Neuronal stem cell (in vitro differentiated cells): ENCODE measurements around the gene TTPAL.
A peak's percentile ranks its signal among the peaks of the same experiment; 100 is the strongest.

ENCODE experiments used
- DNase-seq: peaks from one replicate; pipeline ENCODE4 v3.0.0-alpha.2; 2013; ENCODE audit warnings: low spot score
- H2AFZ ChIP-seq: one replicate; pipeline ENCODE4 v1.6.1; 2013; ENCODE audit warnings: mild to moderate bottlenecking, low read length, inconsistent platforms
- H2AK5ac ChIP-seq: 2 replicates; pipeline ENCODE4 v1.6.1; 2013; ENCODE audit warnings: low read depth, mild to moderate bottlenecking, inconsistent platforms, low read length, moderate library complexity, mixed read lengths
- H2BK120ac ChIP-seq: 2 replicates; pipeline ENCODE4 v1.6.1; 2013; ENCODE audit warnings: low read depth, mild to moderate bottlenecking, inconsistent platforms, low read length, moderate library complexity, mixed read lengths
- H2BK12ac ChIP-seq: one replicate; pipeline ENCODE4 v1.6.1; 2013; ENCODE audit warnings: low read length, inconsistent platforms
- H2BK15ac ChIP-seq: 2 replicates; pipeline ENCODE4 v1.6.1; 2013; ENCODE audit warnings: mild to moderate bottlenecking, low read length, inconsistent platforms, mixed read lengths
- H2BK5ac ChIP-seq: one replicate; pipeline ENCODE4 v1.6.1; 2013; ENCODE audit warnings: inconsistent platforms, mild to moderate bottlenecking, low read length, moderate library complexity
- H3K14ac ChIP-seq: one replicate; pipeline ENCODE4 v1.6.1; 2013; ENCODE audit warnings: low read length, inconsistent platforms
- H3K18ac ChIP-seq: 2 replicates; pipeline ENCODE4 v1.6.1; 2013; ENCODE audit warnings: low read length, inconsistent platforms
- H3K23ac ChIP-seq: 2 replicates; pipeline ENCODE4 v1.6.1; 2013; ENCODE audit warnings: low read depth, mild to moderate bottlenecking, mixed read lengths, low read length, inconsistent platforms; ENCODE audit not compliant: poor library complexity
- H3K27ac ChIP-seq: replicated peaks from 3 replicates; pipeline ENCODE4 v1.5.1; 2013; ENCODE audit warnings: low read length, inconsistent platforms
- H3K27me3 ChIP-seq, 3 experiments: 2 replicates each; pipeline ENCODE4 v1.6.1; 2013; ENCODE audit warnings: low read length in 3 of 3, mild to moderate bottlenecking in 2 of 3, inconsistent platforms in 1 of 3, low read depth in 1 of 3, mixed read lengths in 1 of 3, moderate library complexity in 1 of 3; ENCODE audit not compliant: control insufficient read depth in 3 of 3, insufficient read depth in 3 of 3
- H3K36me3 ChIP-seq, 2 donors: replicated peaks in 1 of 2; 2 replicates each; pipeline ENCODE4 v1.6.1; 2013; ENCODE audit warnings: low read length in 2 of 2; ENCODE audit not compliant: control insufficient read depth in 2 of 2, insufficient read depth in 2 of 2
- H3K4ac ChIP-seq: 2 replicates; pipeline ENCODE4 v1.6.1; 2013; ENCODE audit warnings: inconsistent platforms, mild to moderate bottlenecking, low read length, moderate library complexity
- H3K4me1 ChIP-seq, 2 donors: 1 replicate in 1 of 2; 2 replicates in 1 of 2; pipeline ENCODE4 v1.6.1; 2013; ENCODE audit warnings: low read length in 2 of 2, low read depth in 1 of 2; ENCODE audit not compliant: control insufficient read depth in 2 of 2, insufficient read depth in 1 of 2
- H3K4me2 ChIP-seq: one replicate; pipeline ENCODE4 v1.6.1; 2013; ENCODE audit warnings: mild to moderate bottlenecking, low read length, inconsistent platforms; ENCODE audit not compliant: insufficient read depth, poor library complexity, severe bottlenecking
- H3K4me3 ChIP-seq, 2 donors: 2 replicates each; pipeline ENCODE4 v1.5.1; 2013; ENCODE audit warnings: low read length in 2 of 2, mild to moderate bottlenecking in 2 of 2, inconsistent platforms in 1 of 2, moderate library complexity in 1 of 2
- H3K79me1 ChIP-seq: one replicate; pipeline ENCODE4 v1.6.1; 2013; ENCODE audit warnings: low read depth, mild to moderate bottlenecking, inconsistent platforms, low read length, moderate library complexity
- H3K9ac ChIP-seq: one replicate; pipeline ENCODE4 v1.6.1; 2013; ENCODE audit warnings: mild to moderate bottlenecking, low read depth, low read length, inconsistent platforms; ENCODE audit not compliant: poor library complexity
- H3K9me3 ChIP-seq, 2 donors: replicated peaks in 1 of 2; 2 replicates each; pipeline versions ENCODE3 to v1.6.1; 2013; ENCODE audit warnings: low read length in 2 of 2, mild to moderate bottlenecking in 2 of 2, inconsistent platforms in 1 of 2, low read depth in 1 of 2, mixed read lengths in 1 of 2, moderate library complexity in 1 of 2; ENCODE audit not compliant: control insufficient read depth in 2 of 2, insufficient read depth in 1 of 2
- H4K8ac ChIP-seq: one replicate; pipeline ENCODE4 v1.6.1; 2013; ENCODE audit warnings: low read depth, mild to moderate bottlenecking, inconsistent platforms, low read length, moderate library complexity
- H4K91ac ChIP-seq: one replicate; pipeline ENCODE4 v1.6.1; 2013; ENCODE audit warnings: low read length, low read depth, mild to moderate bottlenecking, inconsistent platforms; ENCODE audit not compliant: poor library complexity
- WGBS, 2 donors: extraction: QIAGEN DNeasy Blood & Tissue Kit; methylation state at CpG; one replicate each; pipeline ENCODE4 v1.1.7; 2013; ENCODE audit warnings: missing lambda C conversion rate in 2 of 2, mixed read lengths in 1 of 2; ENCODE audit not compliant: insufficient read length in 2 of 2, insufficient replicate concordance in 1 of 2; ENCODE audit errors: extremely low coverage in 2 of 2; 5-methylcytosine and 5-hydroxymethylcytosine counted together

Gene TTPAL

GRCh38 chr20:44532981-44533331 lies 57.3 kb downstream of the TTPAL start:
- H3K4ac ChIP-seq: no peak overlapping the region
- H2BK5ac ChIP-seq: no peak overlapping the region
- no peak for DNase-seq
- no peak overlapping the region for H4K8ac ChIP-seq
- no CpG with 5 or more reads among the region's 2 CpGs for WGBS, 2 donors
- H3K23ac ChIP-seq: no peak overlapping the region
- no peaks in the 10 kb centered on the region for H3K79me1 ChIP-seq
- H3K27ac ChIP-seq: no peak overlapping the region
- peak overlapping the region; percentile 87 for H2AFZ ChIP-seq
- H3K4me3 ChIP-seq: peak overlapping the region in 1 of 2 donors; percentile 50
- H3K4me2 ChIP-seq: no peak overlapping the region
- H3K9ac ChIP-seq: no peak overlapping the region
- no peak overlapping the region for H2BK120ac ChIP-seq
- no peaks in the 10 kb centered on the region for H3K36me3 ChIP-seq
- H4K91ac ChIP-seq: no peak overlapping the region
- H3K27me3 ChIP-seq: no peaks in the 10 kb centered on the region
- no peak overlapping the region for H2AK5ac ChIP-seq
- H3K4me1 ChIP-seq: peaks cover 7 to 9% of the 10 kb centered on the region in 2 donors
- H3K14ac ChIP-seq: no peak overlapping the region
- no peaks in the 10 kb centered on the region for H3K9me3 ChIP-seq
- no peak overlapping the region for H2BK12ac ChIP-seq
- no peak overlapping the region for H3K18ac ChIP-seq
- H2BK15ac ChIP-seq: no peak overlapping the region

- H2BK120ac ChIP-seq: no peak overlapping the region
- no peak for DNase-seq
- no peak overlapping the region for H3K23ac ChIP-seq
- no peak overlapping the region for H3K18ac ChIP-seq
- no peak overlapping the region for H2BK12ac ChIP-seq
- no peak overlapping the region for H3K14ac ChIP-seq
- H3K4me2 ChIP-seq: no peak overlapping the region
- no peak overlapping the region for H4K8ac ChIP-seq
- H2AFZ ChIP-seq: no peak overlapping the region
- H3K4me3 ChIP-seq: no peak overlapping the region
- no peaks in the 10 kb centered on the region for H3K9me3 ChIP-seq
- H2AK5ac ChIP-seq: no peak overlapping the region
- H3K4ac ChIP-seq: no peak overlapping the region
- no peak overlapping the region for H3K9ac ChIP-seq
- H3K4me1 ChIP-seq: peaks cover 7 to 9% of the 10 kb centered on the region in 2 donors
- no peak overlapping the region for H2BK15ac ChIP-seq
- no peak overlapping the region for H4K91ac ChIP-seq
- no peaks in the 10 kb centered on the region for H3K27me3 ChIP-seq
- no CpG with 5 or more reads among the region's 4 CpGs for WGBS, 2 donors
- H3K27ac ChIP-seq: no peak overlapping the region
- H3K79me1 ChIP-seq: no peaks in the 10 kb centered on the region
- no peak overlapping the region for H2BK5ac ChIP-seq
- H3K36me3 ChIP-seq: no peaks in the 10 kb centered on the region
Measured at GRCh38 chr20:44533928-44534327, 58.3 kb downstream of the TTPAL start.

GRCh38 chr20:44536175-44536574 lies 60.5 kb downstream of the TTPAL start:
- DNase-seq: no peak
- Histone ChIP-seq H2AFZ (no peak overlapping the region), H3K9me3 (no peaks in the 10 kb centered on the region), H3K23ac (no peak overlapping the region), H3K36me3 (no peaks in the 10 kb centered on the region), H3K14ac (no peak overlapping the region), H2BK5ac (no peak overlapping the region), H3K4ac (no peak overlapping the region), H3K4me1 (peaks cover 7% of the 10 kb centered on the region in 2 donors), H3K79me1 (no peaks in the 10 kb centered on the region), H4K8ac (no peak overlapping the region), H3K27ac (no peak overlapping the region), H3K4me3 (no peak overlapping the region), H4K91ac (no peak overlapping the region), H3K4me2 (no peak overlapping the region), H2BK15ac (no peak overlapping the region), H3K18ac (no peak overlapping the region), H2BK12ac (no peak overlapping the region), H3K27me3 (no peaks in the 10 kb centered on the region), H2BK120ac (no peak overlapping the region), H3K9ac (no peak overlapping the region), H2AK5ac (no peak overlapping the region)
- WGBS, 2 donors: no CpG with 5 or more reads among the region's 3 CpGs

- no peak overlapping the region for H2BK5ac ChIP-seq
- no peak overlapping the region for H3K9ac ChIP-seq
- H3K27ac ChIP-seq: no peak overlapping the region
- no peaks in the 10 kb centered on the region for H3K27me3 ChIP-seq
- H3K14ac ChIP-seq: no peak overlapping the region
- no peak overlapping the region for H2BK12ac ChIP-seq
- H4K91ac ChIP-seq: no peak overlapping the region
- H3K36me3 ChIP-seq: no peaks in the 10 kb centered on the region
- H3K79me1 ChIP-seq: no peaks in the 10 kb centered on the region
- H4K8ac ChIP-seq: no peak overlapping the region
- no peak overlapping the region for H2AFZ ChIP-seq
- no peaks in the 10 kb centered on the region for H3K9me3 ChIP-seq
- H3K23ac ChIP-seq: no peak overlapping the region
- no peak overlapping the region for H3K18ac ChIP-seq
- H3K4me1 ChIP-seq: no peaks in the 10 kb centered on the region
- no peak overlapping the region for H2AK5ac ChIP-seq
- H3K4me2 ChIP-seq: no peak overlapping the region
- H2BK120ac ChIP-seq: no peak overlapping the region
- no peak overlapping the region for H3K4ac ChIP-seq
- no peak overlapping the region for H3K4me3 ChIP-seq
- H2BK15ac ChIP-seq: no peak overlapping the region
- no peak for DNase-seq
- no CpG with 5 or more reads among the region's 1 CpG for WGBS, 2 donors
Measured at GRCh38 chr20:44537993-44538392, 62.3 kb downstream of the TTPAL start.
